HG03558 (cell line): ENCODE measurements around the gene ACADVL.

Experiments
- ATAC-seq: cut with Tn5 transposase; IDR thresholded peaks from one replicate; pipeline ENCODE4 v1.9.1; 2021; ENCODE audit warnings: moderate number of reproducible peaks; ENCODE audit not compliant: unreplicated experiment; ENCODE audit errors: extremely low read depth

The ACADVL gene

DNA sequence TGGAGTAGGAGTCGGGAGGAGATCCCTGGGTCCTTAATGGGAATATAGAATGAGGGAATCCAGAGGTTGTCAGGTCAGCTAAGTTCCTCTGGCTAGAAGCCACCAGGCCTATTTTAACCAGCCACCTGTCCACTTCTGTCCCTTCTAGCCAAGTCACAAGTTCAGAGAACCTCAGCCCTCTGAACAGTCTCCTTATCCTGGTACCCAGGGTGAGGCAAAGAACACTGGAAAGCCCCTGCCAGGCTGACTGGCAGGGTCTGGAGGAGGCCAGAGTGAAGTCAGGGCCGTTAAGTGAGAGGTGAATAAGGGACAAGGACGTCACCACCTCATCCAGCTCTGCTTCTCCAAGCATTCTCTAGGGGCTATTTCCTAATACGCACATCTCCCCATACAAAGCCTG lies 29.1 kb downstream of the ACADVL start:
- ATAC-seq = no peak

DNA sequence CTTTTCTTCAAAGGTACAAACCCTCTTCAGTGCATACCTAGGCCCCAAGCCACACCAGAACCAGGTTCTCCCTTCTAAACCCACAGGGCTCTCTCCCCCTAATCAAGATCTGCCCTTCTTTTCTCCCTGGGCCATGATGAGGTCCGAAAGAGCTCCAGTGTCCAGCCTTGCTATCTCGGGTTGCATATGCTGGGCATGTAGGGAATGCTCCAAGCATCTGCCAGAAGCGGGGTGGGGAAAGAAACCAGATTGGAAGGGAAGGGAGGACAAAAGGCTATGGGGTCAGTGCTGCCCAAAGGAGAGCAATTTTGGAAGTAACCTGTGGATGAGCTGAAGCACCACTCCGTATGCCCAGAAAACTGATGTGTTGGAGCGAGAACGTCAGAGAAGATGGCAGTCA lies 29.5 kb downstream of the ACADVL start:
- ATAC-seq = no peak

DNA sequence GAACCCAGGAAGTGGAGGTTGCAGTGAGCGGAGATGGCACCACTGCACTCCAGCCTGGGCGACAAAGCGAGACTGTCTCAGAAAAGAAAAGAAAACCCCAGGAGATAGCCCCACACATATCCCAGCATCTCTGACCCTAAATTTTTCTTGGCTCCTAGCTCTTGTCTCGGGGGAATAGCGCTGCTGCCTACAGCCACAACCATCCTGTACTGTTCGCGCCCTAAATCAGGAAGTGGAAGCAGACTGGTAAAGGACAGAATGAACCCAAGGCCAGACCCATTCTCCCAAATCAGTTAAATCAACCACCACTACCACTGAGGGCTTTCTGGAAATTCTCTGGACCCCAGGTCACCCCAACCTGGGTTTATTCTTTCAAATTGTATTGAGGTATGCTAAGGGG lies 30.1 kb downstream of the ACADVL start:
- no peak for ATAC-seq

DNA sequence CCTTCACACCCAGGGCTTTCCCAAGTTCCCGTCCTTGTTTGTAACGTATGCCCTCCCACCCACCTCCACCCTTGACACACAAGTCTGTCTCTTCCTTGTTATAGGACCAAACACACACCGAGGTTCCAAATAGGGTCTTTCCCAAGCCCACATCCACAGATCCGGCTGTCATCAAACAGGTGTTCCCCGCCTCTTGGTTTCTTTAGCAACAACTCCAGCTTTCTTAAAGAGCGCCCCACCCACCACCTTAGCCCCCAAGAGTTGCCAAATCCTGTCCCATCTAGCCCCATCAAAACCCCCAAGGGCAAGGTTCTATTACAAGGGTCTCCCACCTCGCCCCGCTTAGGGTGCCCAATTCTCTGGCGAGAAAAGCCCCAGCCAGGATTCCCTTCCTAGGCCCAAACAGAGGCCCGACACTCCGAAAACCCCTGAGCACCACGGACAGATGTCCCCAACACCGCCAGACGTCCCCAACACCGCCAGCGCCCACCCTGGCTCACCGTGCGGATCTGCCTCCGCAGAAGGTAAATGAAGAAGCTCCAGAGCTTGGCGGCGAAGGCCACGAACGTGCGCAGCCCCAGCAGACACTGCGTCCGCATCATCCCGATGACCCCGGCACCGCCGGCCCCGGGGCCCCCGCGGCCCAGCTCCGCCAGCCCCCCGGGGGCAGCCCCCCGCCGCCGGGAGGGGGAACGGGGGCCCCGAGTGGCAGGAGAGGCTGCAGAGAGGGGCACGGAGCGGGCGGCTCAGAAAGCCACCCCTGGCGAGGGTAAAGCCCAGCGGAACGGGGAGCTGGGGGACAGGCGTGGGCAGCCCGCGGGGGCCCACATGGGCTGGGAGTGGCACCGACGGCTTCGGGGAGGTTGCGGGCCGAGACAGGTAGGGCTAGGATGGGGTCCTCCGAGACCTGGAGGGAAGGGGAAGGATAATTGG lies 31.2 kb downstream of the ACADVL start:
- ATAC-seq = no peak

DNA sequence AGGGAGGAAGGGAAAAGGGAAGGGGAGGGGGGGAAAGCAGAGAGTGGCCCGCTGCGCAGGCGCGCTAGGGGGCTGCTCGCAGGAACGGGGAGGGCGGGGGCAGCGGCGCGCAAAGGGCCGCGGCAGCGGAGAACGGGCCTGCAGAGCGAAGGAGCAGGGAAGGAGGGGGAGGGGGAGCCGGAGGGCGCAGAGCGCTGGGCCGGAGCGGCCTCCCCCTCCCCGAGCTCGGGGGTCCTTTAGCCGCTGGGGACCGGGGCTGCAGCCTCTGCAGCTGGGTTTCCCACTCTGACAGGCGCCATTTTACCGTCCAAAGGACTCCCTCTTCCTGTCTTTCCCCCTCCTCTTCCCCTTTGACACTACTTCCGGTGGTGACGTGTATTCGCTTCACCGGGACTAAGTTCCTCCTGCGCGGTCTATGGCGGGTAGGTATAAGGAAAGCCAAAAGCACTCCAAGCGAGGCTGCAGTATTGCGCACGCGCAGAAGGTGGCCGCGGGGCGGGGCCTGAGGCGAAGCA lies 32.0 kb downstream of the ACADVL start, which contains the start of gene CTDNEP1:
Gene CTDNEP1 (minus strand): TSS at position 74 of the 515 bp plus-strand sequence. CDS start 438 bp downstream, outside the sequence.
- peak; percentile 68 for ATAC-seq

DNA sequence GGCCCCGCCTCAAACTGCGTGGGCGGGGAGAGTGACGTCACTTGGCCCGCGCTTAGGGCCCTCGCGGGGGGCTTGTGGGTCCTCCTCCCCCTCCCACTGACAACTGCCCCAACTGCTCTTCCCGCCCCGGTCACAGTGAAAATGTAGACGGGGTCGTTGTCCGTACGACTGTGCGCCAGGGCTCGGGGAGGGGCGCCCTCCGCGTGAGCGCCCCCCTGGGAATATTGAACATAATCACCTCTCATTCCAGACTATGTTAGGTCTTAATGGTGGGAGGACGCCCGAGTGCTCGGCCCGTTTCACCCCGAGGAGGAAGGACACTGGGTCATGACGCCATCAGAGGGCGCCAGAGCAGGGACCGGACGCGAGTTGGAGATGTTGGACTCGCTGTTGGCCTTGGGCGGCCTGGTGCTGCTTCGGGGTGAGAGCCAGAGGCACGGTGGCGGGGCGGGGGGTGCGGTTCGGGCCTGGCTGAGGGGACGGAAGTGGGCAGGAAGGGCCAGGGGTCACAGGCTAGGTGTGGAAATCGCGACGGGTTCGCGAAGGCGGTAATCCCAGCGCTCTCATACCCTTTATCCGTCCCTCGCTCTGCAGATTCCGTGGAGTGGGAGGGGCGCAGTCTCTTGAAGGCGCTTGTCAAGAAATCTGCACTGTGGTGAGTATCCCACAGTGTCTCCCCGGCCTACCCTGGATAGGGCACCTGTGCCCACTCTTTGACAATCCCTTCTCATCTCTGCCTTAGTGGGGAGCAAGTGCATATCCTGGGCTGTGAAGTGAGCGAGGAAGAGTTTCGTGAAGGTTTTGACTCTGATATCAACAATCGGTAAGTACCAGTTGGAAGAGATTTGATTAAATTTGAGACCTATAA lies 32.7 kb downstream of the ACADVL start, which contains the start of gene ELP5:
Gene ELP5 (plus strand): TSS at position 40 of the 868 bp plus-strand sequence. CDS start 336 bp downstream, at position 376.
- peak; percentile 33 for ATAC-seq

DNA sequence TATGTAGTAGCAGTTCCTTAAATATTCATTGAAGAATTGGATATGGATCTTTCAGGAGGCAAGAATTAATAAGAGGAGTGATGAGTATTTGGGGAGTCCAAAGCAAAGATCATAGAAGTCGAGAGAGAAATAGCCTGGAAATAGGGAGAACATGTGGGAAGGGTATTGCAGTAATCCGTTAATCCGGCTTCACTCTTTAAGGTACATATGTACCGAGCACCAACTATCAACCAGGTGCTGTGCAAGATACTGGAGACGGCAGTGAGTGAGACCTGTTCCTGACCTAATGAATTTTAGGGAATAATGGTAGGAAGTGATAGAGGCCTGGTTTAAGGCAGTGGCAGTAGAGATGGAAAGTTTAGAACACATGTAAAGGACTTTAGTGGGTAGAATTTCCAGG lies 33.3 kb downstream of the ACADVL start:
- no peak for ATAC-seq

DNA sequence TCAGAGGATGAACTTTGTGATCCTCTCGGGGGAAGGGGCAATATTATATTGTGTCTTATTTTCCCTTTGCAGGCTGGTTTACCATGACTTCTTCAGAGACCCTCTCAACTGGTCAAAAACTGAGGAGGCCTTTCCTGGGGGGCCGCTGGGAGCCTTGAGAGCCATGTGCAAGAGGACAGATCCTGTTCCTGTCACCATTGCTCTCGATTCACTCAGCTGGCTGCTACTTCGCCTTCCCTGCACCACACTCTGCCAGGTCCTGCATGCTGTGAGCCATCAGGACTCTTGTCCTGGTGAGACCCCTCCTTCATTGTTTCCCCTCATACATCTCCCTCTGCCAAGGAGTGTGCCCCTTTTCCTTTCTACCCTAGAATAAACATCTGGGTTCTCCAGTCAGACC lies 34.8 kb downstream of the ACADVL start:
- no peak for ATAC-seq

DNA sequence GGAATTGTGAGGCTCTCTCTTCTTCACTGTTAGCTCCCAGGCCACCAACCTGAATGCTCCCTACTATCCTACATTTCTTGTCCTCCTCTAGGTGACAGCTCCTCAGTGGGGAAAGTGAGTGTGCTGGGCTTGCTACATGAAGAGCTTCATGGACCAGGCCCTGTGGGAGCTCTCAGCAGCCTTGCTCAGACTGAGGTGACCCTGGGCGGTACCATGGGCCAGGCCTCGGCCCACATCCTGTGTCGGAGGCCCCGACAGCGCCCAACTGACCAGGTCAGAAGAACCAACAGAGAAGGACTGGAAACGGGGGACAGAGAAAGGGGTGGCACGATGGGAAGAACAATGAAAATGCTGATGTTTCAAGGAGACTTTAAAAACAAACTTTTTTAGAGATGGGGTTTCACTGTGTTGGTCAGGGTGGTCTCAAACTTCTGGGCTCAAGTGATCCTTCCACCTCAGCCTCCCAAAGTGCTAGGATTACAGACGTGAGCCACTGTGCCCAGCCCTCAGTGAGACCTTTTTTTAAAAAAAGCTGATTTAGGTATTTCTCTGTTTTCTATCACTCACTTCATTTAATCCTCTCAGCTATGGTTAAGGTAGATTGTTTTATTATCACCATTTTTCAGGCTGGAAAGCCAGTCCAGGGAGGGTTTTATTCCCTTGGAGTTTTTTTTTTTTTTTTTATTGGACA lies 37.2 kb downstream of the ACADVL start:
- no peak for ATAC-seq

DNA sequence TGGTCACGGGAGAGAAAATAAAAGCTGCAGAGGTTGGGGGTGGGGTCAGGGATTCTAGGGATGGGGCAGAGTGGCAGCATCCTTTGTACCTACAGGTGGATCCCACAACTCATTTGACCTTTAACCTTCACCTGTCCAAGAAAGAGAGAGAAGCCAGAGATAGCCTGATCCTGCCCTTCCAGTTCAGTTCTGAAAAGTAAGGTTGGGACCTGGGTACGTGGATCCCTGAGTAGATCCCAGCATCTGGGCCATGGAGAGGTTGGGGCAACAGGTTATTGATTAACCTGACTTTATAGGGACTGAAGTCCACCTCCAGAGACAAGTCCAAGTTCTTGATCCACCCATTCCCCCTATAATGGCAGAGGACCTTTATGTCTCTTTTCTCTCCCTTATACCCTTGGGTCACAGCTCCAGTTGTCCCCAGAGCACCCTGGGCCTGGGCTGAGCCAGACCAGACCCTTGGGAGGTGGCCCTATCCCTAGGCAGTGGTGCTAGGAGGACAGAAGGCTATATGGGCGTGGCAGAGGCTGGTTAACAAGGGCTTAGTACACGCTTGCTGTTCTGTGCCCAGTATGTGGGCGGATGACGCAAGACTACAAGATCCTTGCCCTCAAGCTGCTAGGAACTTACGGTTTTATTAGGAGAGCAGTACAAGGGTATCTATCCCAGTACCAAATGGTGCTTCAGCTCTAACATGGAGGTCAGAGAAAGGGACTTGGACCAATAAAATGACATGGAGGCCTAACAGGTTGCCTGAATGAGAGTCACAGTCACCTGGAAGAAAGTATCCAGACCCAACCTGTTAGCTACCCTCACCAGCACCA lies 39.2 kb downstream of the ACADVL start:
- ATAC-seq = no peak

DNA sequence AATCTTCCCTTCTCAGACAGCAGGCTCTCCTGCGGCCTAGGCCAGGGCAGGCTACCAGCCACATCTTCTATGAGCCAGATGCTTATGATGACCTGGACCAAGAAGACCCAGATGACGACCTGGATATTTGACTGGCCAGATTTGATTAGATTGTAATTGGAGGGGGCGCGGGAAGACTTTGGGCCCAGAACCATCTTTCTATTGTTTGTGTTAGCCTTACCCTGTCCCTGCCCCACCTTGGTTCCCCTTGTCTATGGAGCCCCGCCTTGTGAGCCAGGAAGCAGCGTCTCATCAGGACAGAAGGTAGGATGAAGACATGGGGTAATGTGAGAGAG lies 39.8 kb downstream of the ACADVL start:
- ATAC-seq = no peak

DNA sequence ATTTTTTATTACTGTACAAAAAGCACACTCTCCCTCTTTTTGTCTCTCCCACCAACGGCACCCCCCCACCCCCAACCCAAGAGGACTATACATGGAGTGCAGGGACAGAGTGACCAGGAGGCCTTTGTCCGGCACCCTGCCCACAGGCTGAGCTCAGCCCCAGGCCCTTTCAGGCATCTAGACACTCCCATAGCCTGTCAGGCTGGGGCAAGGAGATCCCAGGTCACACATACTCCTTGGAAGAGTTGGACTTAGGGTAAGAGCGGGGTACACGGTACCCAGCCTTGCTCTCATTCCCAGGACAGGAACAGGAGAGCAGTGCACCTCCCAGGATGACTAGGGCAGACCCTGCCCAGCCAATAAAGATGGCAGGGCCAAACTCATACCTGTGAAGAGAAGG lies 40.4 kb downstream of the ACADVL start:
- ATAC-seq = no peak

DNA sequence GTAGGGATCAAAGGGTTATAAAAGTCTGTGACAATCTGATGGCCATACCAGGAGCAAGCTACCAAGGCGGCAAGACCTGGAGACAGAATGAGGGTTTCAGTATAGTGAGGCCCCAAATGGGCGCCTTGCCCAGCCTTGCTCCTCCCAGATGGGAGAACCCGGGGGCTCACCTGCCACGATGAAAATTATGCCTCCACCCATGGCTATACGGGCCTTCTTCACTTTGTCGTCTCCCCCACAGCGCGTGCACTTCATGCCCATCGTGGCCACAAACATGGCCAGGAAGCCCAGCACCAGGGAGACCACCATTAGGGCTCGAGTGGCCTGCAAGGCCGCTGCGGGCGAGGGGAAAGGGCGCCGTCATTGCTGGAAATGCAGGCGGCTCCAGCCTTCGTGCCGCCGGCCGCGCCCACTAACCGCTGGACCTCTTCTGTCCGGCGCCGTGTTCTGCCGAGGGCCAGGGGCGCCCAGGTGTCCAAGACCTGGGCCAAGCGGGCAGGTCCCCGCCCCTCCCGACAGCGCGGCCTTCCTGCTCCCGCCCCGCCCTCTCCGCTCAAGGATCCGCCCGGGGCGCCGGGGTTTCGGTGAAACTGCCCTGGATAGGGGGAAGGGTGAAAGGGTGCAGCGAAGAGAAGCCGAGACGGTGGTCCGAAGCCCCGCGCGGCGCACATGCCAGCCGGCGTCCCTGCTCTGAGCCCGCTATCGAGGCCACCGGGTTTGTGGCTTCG lies 41.1 kb downstream of the ACADVL start:
- no peak for ATAC-seq

DNA sequence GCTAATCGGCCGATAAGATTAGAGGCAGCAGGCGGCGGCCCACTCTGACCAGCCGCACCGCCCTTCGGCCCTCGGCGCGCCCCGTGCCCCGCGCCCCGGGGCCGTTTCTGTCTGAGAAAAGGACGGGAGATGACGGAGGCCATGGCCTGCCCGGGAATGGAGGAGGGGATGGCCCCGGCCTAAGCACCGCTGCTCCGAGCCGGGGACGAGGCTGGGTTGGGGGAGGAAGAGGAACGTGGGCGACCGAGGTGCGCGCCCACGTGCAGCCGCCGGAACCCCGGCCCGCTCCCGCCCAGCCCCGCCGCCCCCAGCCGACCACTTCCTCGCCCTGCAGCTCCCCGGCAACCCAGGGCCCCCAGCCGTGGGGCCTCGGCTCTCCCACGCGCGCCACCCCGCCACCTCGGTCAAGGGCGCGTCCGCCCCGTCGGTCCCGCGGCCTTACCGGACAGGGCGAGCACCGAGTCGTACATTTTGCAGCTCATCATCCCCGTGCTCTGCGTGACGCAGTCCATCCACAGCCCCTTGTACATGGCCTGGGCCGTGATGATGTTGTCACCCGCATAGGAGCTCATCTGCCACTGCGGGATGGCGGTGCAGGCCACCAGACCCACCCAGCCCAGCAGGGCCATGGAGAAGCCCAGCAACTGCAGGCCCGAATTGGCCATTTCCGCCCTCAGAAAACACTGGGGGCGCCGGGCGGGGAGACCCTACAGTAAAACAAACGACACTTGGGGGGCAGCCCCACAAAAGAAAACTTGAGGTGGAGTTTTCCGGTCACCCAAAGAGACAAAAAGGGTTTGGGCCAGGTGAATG lies 41.8 kb downstream of the ACADVL start:
- ATAC-seq = no peak

DNA sequence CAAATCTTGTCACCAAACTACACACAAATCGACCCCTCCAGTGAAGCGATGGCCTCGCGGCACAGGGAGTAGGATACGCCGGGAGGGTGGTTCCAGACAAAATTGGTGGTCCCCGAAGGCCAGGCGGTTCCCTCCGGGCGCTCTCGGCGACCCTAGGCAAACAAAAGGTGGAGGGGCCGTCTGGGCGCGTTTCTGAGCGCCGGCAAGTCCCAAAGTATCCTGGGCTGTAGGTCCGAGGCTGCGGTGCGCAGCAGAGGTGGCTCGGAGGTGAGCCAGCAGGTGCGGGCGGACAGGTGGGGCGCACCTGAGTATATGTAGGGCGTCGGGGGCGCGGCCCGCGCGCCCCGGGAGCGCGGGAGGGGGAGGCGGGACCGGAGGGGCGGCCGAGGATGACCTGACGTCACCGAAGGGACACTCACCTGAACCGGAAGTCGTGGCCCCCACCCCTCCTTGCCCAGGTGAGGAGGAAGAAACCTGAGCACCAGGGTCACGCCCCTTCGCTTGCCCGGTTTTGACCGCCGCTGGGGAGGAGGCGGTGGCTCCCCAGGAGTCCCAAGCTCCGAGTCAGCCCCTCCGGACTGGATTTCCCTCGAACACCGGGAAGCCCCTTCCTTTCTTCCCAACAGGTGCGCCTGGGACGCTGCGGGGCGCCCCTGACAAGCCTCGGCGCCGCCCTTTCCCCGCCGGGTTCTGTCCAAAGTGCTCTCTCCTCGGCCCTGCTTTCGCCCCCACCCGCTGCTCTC lies 42.6 kb downstream of the ACADVL start, which contains the start of gene CLDN7:
Gene CLDN7 (minus strand): TSS at position 287 of the 743 bp plus-strand sequence. CDS start 435 bp downstream, outside the sequence.
- ATAC-seq = no peak

DNA sequence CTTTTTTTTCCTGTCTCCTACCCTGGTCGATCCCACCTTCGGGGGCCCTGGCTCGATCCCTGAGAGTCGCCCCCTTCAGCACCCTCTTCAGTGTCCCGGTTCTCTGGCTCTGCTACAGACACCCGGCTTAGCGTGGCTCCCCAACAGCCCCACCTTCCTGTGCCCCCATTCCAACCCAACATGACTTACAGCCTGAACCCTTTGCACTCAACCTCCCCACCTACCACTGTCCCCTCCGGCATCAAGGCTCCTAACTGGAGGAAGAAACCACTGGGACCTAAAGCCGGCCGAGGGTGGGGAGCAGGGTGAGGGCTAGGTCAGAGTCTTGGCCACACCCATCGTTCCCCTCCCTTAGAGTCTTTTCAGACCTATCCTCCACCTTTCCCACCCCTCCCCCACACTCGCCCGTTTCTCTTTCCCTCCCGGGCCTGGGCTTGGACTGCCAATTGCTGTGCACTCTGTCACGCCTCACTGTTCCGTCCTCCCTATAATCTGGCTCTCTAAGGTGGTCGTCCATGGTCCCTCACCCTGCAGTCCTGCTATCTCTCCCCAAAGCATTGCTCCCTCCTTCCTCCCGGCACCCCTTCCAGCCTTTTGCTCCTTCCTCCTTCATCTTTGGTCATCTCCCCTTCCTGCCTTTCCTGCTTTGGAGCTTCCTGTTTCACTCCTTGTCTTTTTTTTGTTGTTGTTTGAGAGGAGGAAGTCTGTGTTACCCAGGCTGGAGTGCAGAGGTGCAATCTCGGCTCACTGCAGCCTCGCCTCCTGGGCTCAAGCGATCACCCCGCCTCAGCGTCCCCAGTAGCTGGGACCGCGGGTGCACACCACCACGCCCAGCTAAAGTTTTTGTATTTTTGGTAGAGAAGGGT lies 43.4 kb downstream of the ACADVL start:
- no peak for ATAC-seq
